Measurements from ENCODE around the gene GBGT1.

The GBGT1 gene

GRCh38 chr9:133162861-133163503 lies 732 bp downstream of the GBGT1 start:
- no peak for DNase-seq (ENCODE audit: low spot score)

GRCh38 chr9:133161547-133161950 lies 2.2 kb downstream of the GBGT1 start:
- DNase-seq (ENCODE audit: low spot score) = peak; percentile 12

- peak; percentile 90 for DNase-seq (ENCODE audit: low spot score)
These were observed 2.8 kb downstream of the GBGT1 start for GRCh38 chr9:133160742-133161546.

- DNase-seq (ENCODE audit: low spot score) = no peak
These were observed 5.0 kb downstream of the GBGT1 start for GRCh38 chr9:133158695-133159094.

- DNase-seq (ENCODE audit: low spot score) = no peak
These were observed 8.6 kb downstream of the GBGT1 start for GRCh38 chr9:133155156-133155555.

GRCh38 chr9:133154097-133154989 lies 9.4 kb downstream of the GBGT1 start:
- no peak for DNase-seq (ENCODE audit: low spot score)

GRCh38 chr9:133153227-133154096 lies 10.3 kb downstream of the GBGT1 start:
- no peak for DNase-seq (ENCODE audit: low spot score)

- no peak for DNase-seq (ENCODE audit: low spot score)
These were observed 11.9 kb downstream of the GBGT1 start for GRCh38 chr9:133151601-133152525.

- DNase-seq (ENCODE audit: low spot score) = no peak
These were observed 12.7 kb downstream of the GBGT1 start for GRCh38 chr9:133151041-133151440.

GRCh38 chr9:133149130-133150015 lies 14.3 kb downstream of the GBGT1 start:
- peak; percentile 96 for DNase-seq (ENCODE audit: low spot score)

GRCh38 chr9:133148199-133149129 lies 15.2 kb downstream of the GBGT1 start:
- no peak for DNase-seq (ENCODE audit: low spot score)

- DNase-seq (ENCODE audit: low spot score) = peak; percentile 92
These were observed 16.1 kb downstream of the GBGT1 start for GRCh38 chr9:133147412-133148198.

- no peak for DNase-seq (ENCODE audit: low spot score)
These were observed 16.8 kb downstream of the GBGT1 start for GRCh38 chr9:133146746-133147411.

GRCh38 chr9:133144904-133145851 lies 18.5 kb downstream of the GBGT1 start:
- DNase-seq (ENCODE audit: low spot score) = no peak

- DNase-seq (ENCODE audit: low spot score) = peak; percentile 98
These were observed 19.4 kb downstream of the GBGT1 start for GRCh38 chr9:133144142-133144903.
